H9 (cell line): ENCODE data around the gene ST6GALNAC3. TPM values are rescaled to one million over a fixed set of nuclear protein-coding genes. Genes with fewer than 3 reads are reported as not detected.

Experiments
- DNase-seq: peaks from one replicate; pipeline ENCODE4 v3.0.0-alpha.2; 2017
- H2AFZ ChIP-seq: one replicate; pipeline ENCODE4 v1.6.1; 2013; ENCODE audit warnings: mild to moderate bottlenecking, low read length, control low read depth, moderate library complexity
- H2AK5ac ChIP-seq: 2 replicates; pipeline ENCODE4 v1.6.1; 2013; ENCODE audit warnings: low read length, control low read depth, mixed read lengths; ENCODE audit not compliant: insufficient read length
- H2BK120ac ChIP-seq: one replicate; pipeline ENCODE4 v1.6.1; 2013; ENCODE audit warnings: low read depth, mild to moderate bottlenecking, low read length, control low read depth, inconsistent platforms; ENCODE audit not compliant: poor library complexity, severe bottlenecking
- H2BK12ac ChIP-seq: 2 replicates; pipeline ENCODE4 v1.6.1; 2013; ENCODE audit warnings: low read length, control low read depth, mixed read lengths, low read depth; ENCODE audit not compliant: insufficient read length
- H2BK15ac ChIP-seq: 2 replicates; pipeline ENCODE4 v1.6.1; 2013; ENCODE audit warnings: low read depth, low read length, control low read depth
- H2BK20ac ChIP-seq: one replicate; pipeline ENCODE4 v1.6.1; 2013; ENCODE audit warnings: low read depth, mild to moderate bottlenecking, low read length, control low read depth, inconsistent platforms; ENCODE audit not compliant: poor library complexity, severe bottlenecking
- H2BK5ac ChIP-seq: 2 replicates; pipeline ENCODE4 v1.6.1; 2013; ENCODE audit warnings: low read length, control low read depth, mixed read lengths; ENCODE audit not compliant: insufficient read length
- H3K14ac ChIP-seq: 2 replicates; pipeline ENCODE4 v1.6.1; 2013; ENCODE audit warnings: low read length, control low read depth; ENCODE audit not compliant: insufficient read depth
- H3K18ac ChIP-seq: 2 replicates; pipeline ENCODE4 v1.6.1; 2013; ENCODE audit warnings: low read depth, mild to moderate bottlenecking, mixed read lengths, low read length, control low read depth; ENCODE audit not compliant: insufficient read length
- H3K23ac ChIP-seq: 2 replicates; pipeline ENCODE4 v1.6.1; 2013; ENCODE audit warnings: low read length, control low read depth, mixed read lengths, low read depth; ENCODE audit not compliant: insufficient read length
- H3K23me2 ChIP-seq: 2 replicates; pipeline ENCODE4 v1.6.1; 2013; ENCODE audit warnings: low read depth, mild to moderate bottlenecking, mixed read lengths, low read length, control low read depth; ENCODE audit not compliant: insufficient read length, poor library complexity, severe bottlenecking
- H3K27ac ChIP-seq: 2 replicates; pipeline ENCODE4 v1.5.1; 2013; ENCODE audit warnings: low read length, control low read depth, mixed read lengths, low read depth; ENCODE audit not compliant: insufficient read length
- H3K27me3 ChIP-seq: 2 replicates; pipeline ENCODE4 v1.6.1; 2013; ENCODE audit warnings: low read length, control low read depth, inconsistent platforms; ENCODE audit not compliant: insufficient read depth
- H3K4ac ChIP-seq: 2 replicates; pipeline ENCODE4 v1.6.1; 2013; ENCODE audit warnings: low read depth, mild to moderate bottlenecking, control low read depth, inconsistent platforms, low read length, moderate library complexity
- H3K4me1 ChIP-seq: 2 replicates; pipeline ENCODE4 v1.6.1; 2013; ENCODE audit warnings: low read length, control low read depth, inconsistent platforms; ENCODE audit not compliant: insufficient read depth
- H3K4me2 ChIP-seq: 2 replicates; pipeline ENCODE4 v1.6.1; 2013; ENCODE audit warnings: low read length, control low read depth, mixed read lengths; ENCODE audit not compliant: insufficient read length, insufficient read depth
- H3K56ac ChIP-seq: 2 replicates; pipeline ENCODE4 v1.6.1; 2013; ENCODE audit warnings: low read depth, mild to moderate bottlenecking, mixed read lengths, low read length, control low read depth; ENCODE audit not compliant: insufficient read length
- H3K79me1 ChIP-seq: 2 replicates; pipeline ENCODE4 v1.6.1; 2013; ENCODE audit warnings: low read depth, mild to moderate bottlenecking, moderate library complexity, low read length, control low read depth, inconsistent platforms; ENCODE audit not compliant: insufficient read depth, poor library complexity, severe bottlenecking
- H3K79me2 ChIP-seq: 2 replicates; pipeline ENCODE4 v1.6.1; 2013; ENCODE audit warnings: low read length, control low read depth, inconsistent platforms; ENCODE audit not compliant: insufficient read depth
- H3K9ac ChIP-seq: 2 replicates; pipeline ENCODE4 v1.6.1; 2013; ENCODE audit warnings: low read length, control low read depth, mixed read lengths; ENCODE audit not compliant: insufficient read length; ENCODE audit errors: extremely low read depth
- H3K9me3 ChIP-seq: one replicate; pipeline ENCODE4 v1.6.1; 2013; ENCODE audit warnings: low read depth, low read length, inconsistent platforms; ENCODE audit not compliant: control insufficient read depth
- H3T11ph ChIP-seq: one replicate; pipeline ENCODE4 v1.6.1; 2013; ENCODE audit warnings: mild to moderate bottlenecking, low read length, control low read depth, inconsistent platforms
- H4K20me1 ChIP-seq: one replicate; pipeline ENCODE4 v1.6.1; 2013; ENCODE audit not compliant: control insufficient read depth, insufficient read length, insufficient read depth
- H4K5ac ChIP-seq: 2 replicates; pipeline ENCODE4 v1.6.1; 2013; ENCODE audit warnings: low read depth, mild to moderate bottlenecking, mixed read lengths, low read length, control low read depth; ENCODE audit not compliant: insufficient read length
- H4K8ac ChIP-seq: replicated peaks from 2 replicates; pipeline ENCODE4 v1.6.1; 2013; ENCODE audit warnings: low read length, control low read depth, mixed read lengths, low read depth; ENCODE audit not compliant: insufficient read length
- H4K91ac ChIP-seq: 2 replicates; pipeline ENCODE4 v1.6.1; 2013; ENCODE audit warnings: low read depth, mild to moderate bottlenecking, moderate library complexity, mixed read lengths, low read length, control low read depth; ENCODE audit not compliant: insufficient read length
- H3K27ac Mint-ChIP-seq, 3 experiments: 2 replicates in 2 of 3; 3 replicates in 1 of 3; pipeline ENCODE4 v1.8.0; 2020 to 2021; ENCODE audit warnings: mixed read lengths in 3 of 3, mild to moderate bottlenecking in 1 of 3, moderate library complexity in 1 of 3
- H3K27me3 Mint-ChIP-seq: 2 replicates; pipeline ENCODE4 v1.8.0; 2021; ENCODE audit warnings: low read depth, mild to moderate bottlenecking, moderate library complexity, mixed read lengths
- H3K36me3 Mint-ChIP-seq, 3 experiments: 2 replicates in 2 of 3; 3 replicates in 1 of 3; pipeline ENCODE4 v1.8.0; 2020 to 2021; ENCODE audit warnings: low read depth in 3 of 3, mixed read lengths in 3 of 3; ENCODE audit not compliant: insufficient read depth in 1 of 3
- H3K4me1 Mint-ChIP-seq, 2 experiments: 2 replicates each; pipeline ENCODE4 v1.8.0; 2020; ENCODE audit warnings: mixed read lengths in 2 of 2
- H3K4me3 Mint-ChIP-seq, 2 experiments: 2 replicates in 1 of 2; 3 replicates in 1 of 2; pipeline ENCODE4 v1.8.0; 2020 to 2021; ENCODE audit warnings: mild to moderate bottlenecking in 2 of 2, mixed read lengths in 2 of 2, moderate library complexity in 1 of 2
- H3K9me3 Mint-ChIP-seq, 2 experiments: 2 replicates in 1 of 2; 3 replicates in 1 of 2; pipeline ENCODE4 v1.8.0; 2020; ENCODE audit warnings: mild to moderate bottlenecking in 2 of 2, mixed read lengths in 2 of 2, moderate library complexity in 1 of 2
- CTCF ChIP-seq: fragments of 200-600 bp; sonication (generic); conservative IDR thresholded peaks from 3 replicates; pipeline ENCODE4 v1.8.0; 2021; ENCODE audit warnings: antibody characterized with exemption, mild to moderate bottlenecking
- WGBS: extraction: QIAGEN DNeasy Blood & Tissue Kit; methylation state at CpG from one replicate; pipeline ENCODE4 v1.1.7; 2013; ENCODE audit warnings: missing lambda C conversion rate, low lambda C conversion rate, mixed read lengths; ENCODE audit not compliant: insufficient read length; ENCODE audit errors: extremely low coverage; 5-methylcytosine and 5-hydroxymethylcytosine counted together
- total RNA-seq: library from RNA; stranded (reverse); gene quantifications from 2 replicates; pipeline ENCODE4 v1.2.1, GENCODE V29; 2021

Gene ST6GALNAC3
- total RNA-seq, 1 experiment from 2014 or later: 11.2 TPM

- Histone ChIP-seq H2BK15ac (no peak overlapping the region), H4K5ac (no peak overlapping the region), H2BK12ac (no peak overlapping the region), H3K23ac (no peak overlapping the region), H3K4me2 (no peak overlapping the region), H3T11ph (no peak overlapping the region), H3K56ac (no peak overlapping the region), H3K4ac (no peak overlapping the region), H2AK5ac (no peak overlapping the region), H3K27me3 (no peaks in the 10 kb centered on the region), H3K14ac (no peak overlapping the region), H2BK120ac (no peak overlapping the region), H3K4me1 (peaks cover 4% of the 10 kb centered on the region; the same call in 1 of the 2 replicates), H4K20me1 (no peaks in the 10 kb centered on the region), H3K79me2 (no peaks in the 10 kb centered on the region), H3K18ac (no peak overlapping the region), H3K9ac (no peak overlapping the region), H2BK5ac (no peak overlapping the region), H4K8ac (no peak overlapping the region), H4K91ac (no peak overlapping the region), H3K27ac (no peak overlapping the region), H3K79me1 (no peaks in the 10 kb centered on the region), H3K9me3 (no peaks in the 10 kb centered on the region), H2BK20ac (no peak overlapping the region), H3K23me2 (no peaks in the 10 kb centered on the region), H2AFZ (no peak overlapping the region)
- Mint-ChIP-seq H3K4me3 (no peak overlapping the region; a peak in 1 of 5 replicates), H3K9me3 (no peaks in the 10 kb centered on the region), H3K4me1 (peaks cover 44 to 50% of the 10 kb centered on the region in 2 experiments), H3K36me3 (no peaks in the 10 kb centered on the region), H3K27me3 (no peaks in the 10 kb centered on the region), H3K27ac (peak overlapping the region in 1 of 3 experiments; percentile 24; a peak in 2 of 7 replicates)
- DNase-seq: no peak
- TF ChIP-seq CTCF: no peak
- WGBS: no CpG with 5 or more reads among the region's 2 CpGs
These were observed 505.7 kb downstream of the ST6GALNAC3 start for GRCh38 chr1:76580206-76580605.
